HL-60 (cell line): ENCODE data around the gene PSMD12.

Experiments used
- DNase-seq, 2 experiments: peaks; one replicate each; pipeline ENCODE4 v3.0.0-alpha.2; 2010 to 2020; ENCODE audit warnings: low read depth in 1 of 2, low spot score in 1 of 2
- H3K27ac ChIP-seq: fragments of 250-450 bp; sonication (Bioruptor Pico); replicated peaks from 2 replicates; pipeline ENCODE4 v1.5.1; 2020; ENCODE audit warnings: mild to moderate bottlenecking, moderate library complexity
- H3K27me3 ChIP-seq: fragments of 250-450 bp; sonication (Bioruptor Pico); 2 replicates; pipeline ENCODE4 v1.5.1; 2021; ENCODE audit warnings: mild to moderate bottlenecking, moderate library complexity; ENCODE audit not compliant: insufficient read depth, poor library complexity, severe bottlenecking
- H3K4me3 ChIP-seq: replicated peaks from 2 replicates; pipeline ENCODE4 v1.5.1; 2011; ENCODE audit warnings: mild to moderate bottlenecking, control low read depth, low read length; ENCODE audit not compliant: insufficient read depth
- CTCF ChIP-seq: IDR thresholded peaks from one replicate; pipeline ENCODE4 v1.5.1; 2011; ENCODE audit warnings: low read length, control low read depth, inconsistent platforms; ENCODE audit not compliant: insufficient read depth
- GABPA ChIP-seq: IDR thresholded peaks from 2 replicates; pipeline ENCODE4 v1.6.1; 2012; ENCODE audit warnings: low read depth
- POLR2AphosphoS5 ChIP-seq: IDR thresholded peaks from 2 replicates; pipeline ENCODE4 v1.6.1; 2012; ENCODE audit warnings: low read depth
- REST ChIP-seq: IDR thresholded peaks from 2 replicates; pipeline ENCODE4 v1.6.1; 2012; ENCODE audit warnings: low read depth; ENCODE audit not compliant: insufficient replicate concordance
- SPI1 ChIP-seq: IDR thresholded peaks from 2 replicates; pipeline ENCODE4 v1.6.1; 2012; ENCODE audit warnings: low read depth, mild to moderate bottlenecking, borderline replicate concordance

Gene PSMD12

GRCh38 chr17:67378454-67379250, 12.3 kb upstream of the PSMD12 start:
- DNase-seq: peak; percentile 71 to 78
- Histone ChIP-seq H3K27ac (peak overlapping the region; percentile 81), H3K27me3 (no peaks in the 10 kb centered on the region), H3K4me3 (peak overlapping the region; percentile 85)
- TF ChIP-seq CTCF (peak; percentile 5), REST (no peak), GABPA (no peak)

GRCh38 chr17:67377488-67378453, 11.4 kb upstream of the PSMD12 start:
- TF ChIP-seq SPI1 (peak; percentile 50; the same call in 1 of the 2 replicates), REST (no peak), POLR2AphosphoS5 (no peak), GABPA (no peak), CTCF (no peak)
- Histone ChIP-seq H3K4me3 (peak overlapping the region; percentile 85), H3K27me3 (no peaks in the 10 kb centered on the region), H3K27ac (peak overlapping the region; percentile 81)
- DNase-seq: peak in 1 of 2 experiments; percentile 69

GRCh38 chr17:67376737-67377487, 10.5 kb upstream of the PSMD12 start, which contains the start of gene PITPNC1:
TSS of gene PITPNC1 (plus strand) at chr17:67377281.
- peak; percentile 14; the same call in 1 of the 2 replicates for TF ChIP-seq POLR2AphosphoS5
- TF ChIP-seq REST: no peak
- H3K27ac ChIP-seq: peak within 1 kb of the TSS; percentile 81
- H3K4me3 ChIP-seq: peak within 1 kb of the TSS; percentile 85
- DNase-seq: peak in 1 of 2 experiments; percentile 89
- no peaks in the 10 kb centered on the region for H3K27me3 ChIP-seq
